Endodermal cell (in vitro differentiated cells): ENCODE data around the gene OR6A2. TPM values are rescaled to one million over a fixed set of nuclear protein-coding genes. Genes with fewer than 3 reads are reported as not detected.

Experiments
- DNase-seq: peaks from one replicate; pipeline ENCODE4 v3.0.0-alpha.2; 2017
- H3K27ac ChIP-seq: 2 replicates; pipeline ENCODE4 v1.5.1; 2013; ENCODE audit warnings: mild to moderate bottlenecking, low read depth, low read length, moderate library complexity
- H3K27me3 ChIP-seq: 2 replicates; pipeline ENCODE4 v1.6.1; 2013; ENCODE audit warnings: mild to moderate bottlenecking, low read length, moderate library complexity; ENCODE audit not compliant: insufficient read depth, control insufficient read depth, poor library complexity, severe bottlenecking
- H3K36me3 ChIP-seq: 2 replicates; pipeline ENCODE4 v1.7.0; 2013; ENCODE audit warnings: mild to moderate bottlenecking, low read length, moderate library complexity; ENCODE audit not compliant: control insufficient read depth, insufficient read depth
- H3K4me1 ChIP-seq: one replicate; pipeline ENCODE4 v1.7.0; 2013; ENCODE audit warnings: low read length; ENCODE audit not compliant: control insufficient read depth, insufficient read depth
- H3K4me3 ChIP-seq: 2 replicates; pipeline ENCODE4 v1.5.1; 2013; ENCODE audit warnings: mild to moderate bottlenecking, low read length, moderate library complexity
- H3K9ac ChIP-seq: 2 replicates; pipeline ENCODE4 v1.6.1; 2013; ENCODE audit warnings: mild to moderate bottlenecking, low read length, moderate library complexity; ENCODE audit not compliant: poor library complexity, severe bottlenecking; ENCODE audit errors: extremely low read depth
- H3K9me3 ChIP-seq: 2 replicates; pipeline ENCODE4 v1.6.1; 2013; ENCODE audit warnings: mild to moderate bottlenecking, low read length, moderate library complexity; ENCODE audit not compliant: control insufficient read depth
- H3K27ac Mint-ChIP-seq: 2 replicates; pipeline ENCODE4 v1.8.0; 2020; ENCODE audit warnings: mixed read lengths
- H3K27me3 Mint-ChIP-seq: 2 replicates; pipeline ENCODE4 v1.8.0; 2021; ENCODE audit warnings: mild to moderate bottlenecking, mixed read lengths; ENCODE audit not compliant: insufficient read depth
- H3K36me3 Mint-ChIP-seq: 2 replicates; pipeline ENCODE4 v1.8.0; 2020; ENCODE audit warnings: low read depth, mixed read lengths
- H3K4me1 Mint-ChIP-seq: 2 replicates; pipeline ENCODE4 v1.8.0; 2020; ENCODE audit warnings: mixed read lengths
- H3K4me3 Mint-ChIP-seq: 2 replicates; pipeline ENCODE4 v1.8.0; 2020; ENCODE audit warnings: mild to moderate bottlenecking, moderate library complexity, mixed read lengths
- H3K9me3 Mint-ChIP-seq: 2 replicates; pipeline ENCODE4 v1.8.0; 2020; ENCODE audit warnings: mild to moderate bottlenecking, mixed read lengths
- WGBS, 2 experiments: methylation state at CpG; one replicate each; pipeline versions ENCODE4 v1.1.5 to v1.1.7; 2013; ENCODE audit warnings: missing lambda C conversion rate in 2 of 2, mixed read lengths in 1 of 2; ENCODE audit not compliant: insufficient coverage in 1 of 2, insufficient read length in 1 of 2; 5-methylcytosine and 5-hydroxymethylcytosine counted together
- total RNA-seq, 2 donors: library from RNA; stranded (reverse); fragmentation: NEBNext Ultra II Directional in 1 of 2; extraction: Animal tissue kit (Norgen Biotek cat#: 25700) in 1 of 2; gene quantifications; 2 replicates in 1 of 2; 3 replicates in 1 of 2; pipeline ENCODE4 v1.2.1, GENCODE V29; 2021
- TF ChIP-seq, protein P1 (sequence below): fragments of 200-600 bp; sonication (generic); conservative IDR thresholded peaks from 2 replicates; pipeline ENCODE4 v1.5.0; 2021; ENCODE audit warnings: antibody characterized with exemption, mild to moderate bottlenecking

Gene OR6A2
- total RNA-seq, 2 donors from 2014 or later, result 0.09 to 0.51 TPM

- peaks cover 4% of the 10 kb centered on the region for H3K4me1 Mint-ChIP-seq
- no peaks in the 10 kb centered on the region for H3K36me3 Mint-ChIP-seq
- peaks cover 6% of the 10 kb centered on the region for H3K27me3 Mint-ChIP-seq
- TF ChIP-seq, protein P1, sequence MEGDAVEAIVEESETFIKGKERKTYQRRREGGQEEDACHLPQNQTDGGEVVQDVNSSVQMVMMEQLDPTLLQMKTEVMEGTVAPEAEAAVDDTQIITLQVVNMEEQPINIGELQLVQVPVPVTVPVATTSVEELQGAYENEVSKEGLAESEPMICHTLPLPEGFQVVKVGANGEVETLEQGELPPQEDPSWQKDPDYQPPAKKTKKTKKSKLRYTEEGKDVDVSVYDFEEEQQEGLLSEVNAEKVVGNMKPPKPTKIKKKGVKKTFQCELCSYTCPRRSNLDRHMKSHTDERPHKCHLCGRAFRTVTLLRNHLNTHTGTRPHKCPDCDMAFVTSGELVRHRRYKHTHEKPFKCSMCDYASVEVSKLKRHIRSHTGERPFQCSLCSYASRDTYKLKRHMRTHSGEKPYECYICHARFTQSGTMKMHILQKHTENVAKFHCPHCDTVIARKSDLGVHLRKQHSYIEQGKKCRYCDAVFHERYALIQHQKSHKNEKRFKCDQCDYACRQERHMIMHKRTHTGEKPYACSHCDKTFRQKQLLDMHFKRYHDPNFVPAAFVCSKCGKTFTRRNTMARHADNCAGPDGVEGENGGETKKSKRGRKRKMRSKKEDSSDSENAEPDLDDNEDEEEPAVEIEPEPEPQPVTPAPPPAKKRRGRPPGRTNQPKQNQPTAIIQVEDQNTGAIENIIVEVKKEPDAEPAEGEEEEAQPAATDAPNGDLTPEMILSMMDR, result no peak
- Histone ChIP-seq H3K4me3 (no peak overlapping the region), H3K9ac (no peak overlapping the region), H3K27ac (no peak overlapping the region), H3K36me3 (no peaks in the 10 kb centered on the region), H3K4me1 (no peaks in the 10 kb centered on the region), H3K27me3 (peaks cover 19% of the 10 kb centered on the region), H3K9me3 (no peaks in the 10 kb centered on the region)
- WGBS, 2 experiments, result 89 to 100% methylated on average over 1 of the region's 1 CpG
- no peak overlapping the region for H3K4me3 Mint-ChIP-seq
- DNase-seq, result no peak
- no peak overlapping the region for H3K27ac Mint-ChIP-seq
- no peaks in the 10 kb centered on the region for H3K9me3 Mint-ChIP-seq
Observed at GRCh38 chr11:6746626-6747025, 52.9 kb downstream of the OR6A2 start.

GRCh38 chr11:6746086-6746618, 53.3 kb downstream of the OR6A2 start:
- H3K27ac ChIP-seq, result no peak overlapping the region
- TF ChIP-seq, protein P1, result no peak
- H3K36me3 ChIP-seq, result no peaks in the 10 kb centered on the region
- no peak overlapping the region for H3K4me3 ChIP-seq
- no peak overlapping the region for H3K4me3 Mint-ChIP-seq
- no peaks in the 10 kb centered on the region for H3K4me1 ChIP-seq
- H3K9me3 Mint-ChIP-seq, result no peaks in the 10 kb centered on the region
- no peak overlapping the region for H3K9ac ChIP-seq
- peaks cover 6% of the 10 kb centered on the region for H3K27me3 Mint-ChIP-seq
- DNase-seq, result no peak
- 92% methylated on average over 5 of the region's 5 CpGs for WGBS, 2 experiments
- H3K4me1 Mint-ChIP-seq, result peaks cover 4% of the 10 kb centered on the region
- H3K27ac Mint-ChIP-seq, result no peak overlapping the region
- no peaks in the 10 kb centered on the region for H3K36me3 Mint-ChIP-seq
- H3K27me3 ChIP-seq, result peaks cover 14% of the 10 kb centered on the region
- H3K9me3 ChIP-seq, result no peaks in the 10 kb centered on the region

GRCh38 chr11:6745465-6746015, 53.9 kb downstream of the OR6A2 start:
- Histone ChIP-seq H3K27ac (no peak overlapping the region), H3K9me3 (no peaks in the 10 kb centered on the region), H3K9ac (no peak overlapping the region), H3K27me3 (peaks cover 14% of the 10 kb centered on the region), H3K4me3 (no peak overlapping the region), H3K36me3 (no peaks in the 10 kb centered on the region), H3K4me1 (no peaks in the 10 kb centered on the region)
- Mint-ChIP-seq H3K27me3 (peaks cover 6% of the 10 kb centered on the region), H3K27ac (no peak overlapping the region), H3K9me3 (no peaks in the 10 kb centered on the region), H3K36me3 (no peaks in the 10 kb centered on the region), H3K4me1 (peaks cover 4% of the 10 kb centered on the region), H3K4me3 (no peak overlapping the region)
- TF ChIP-seq, protein P1, result no peak
- 91 to 100% methylated on average over 2 of the region's 2 CpGs for WGBS, 2 experiments
- DNase-seq, result no peak
